SK-N-MC (cell line): Measurements from ENCODE around the gene ERLEC1.
"Not testable (repeated sequence)": the region's sequence is repeated elsewhere in the genome, so short reads cannot be mapped to it uniquely, and the experiment has no call there.

ENCODE experiments used
- EZH2 ChIP-seq: fragments of 200-600 bp; sonication (generic); IDR thresholded peaks from one replicate; pipeline ENCODE4 v1.6.1; 2017; ENCODE audit warnings: antibody characterized with exemption
- POLR2AphosphoS5 ChIP-seq: IDR thresholded peaks from 2 replicates; pipeline ENCODE4 v1.6.1; 2012; ENCODE audit warnings: mild to moderate bottlenecking, low read depth, low read length, borderline replicate concordance

GRCh38 chr2:53757206-53757605, 29.6 kb upstream of the ERLEC1 start:
- TF ChIP-seq EZH2, POLR2AphosphoS5: not testable (repeated sequence)
